ENCODE results near the gene TTLL10. TPM values are rescaled to one million over a fixed set of nuclear protein-coding genes. Genes with fewer than 3 reads are reported as not detected.

TTLL10 gene
- total and polyA plus RNA-seq, 2 experiments from 2014 or later, result not detected

- Histone ChIP-seq H3K9me2 (ENCODE audit: insufficient read depth) (no peaks in the 10 kb centered on the region), H3K27me3 (replicated peaks; ENCODE audit: insufficient read depth) (no peaks in the 10 kb centered on the region; the same call in 1 of the 2 replicates), H3K9ac (no peak overlapping the region), H4K20me1 (ENCODE audit: insufficient read depth) (no peaks in the 10 kb centered on the region), H3K79me2 (ENCODE audit: insufficient read depth) (no peaks in the 10 kb centered on the region), H3K4me1 (ENCODE audit: insufficient read depth) (no peaks in the 10 kb centered on the region), H3K36me3 (ENCODE audit: low read depth) (no peaks in the 10 kb centered on the region), H3K9me3 (ENCODE audit: low read depth) (peaks cover 5% of the 10 kb centered on the region), H2AFZ (no peak overlapping the region), H3F3A (ENCODE audit: insufficient read depth) (no peaks in the 10 kb centered on the region), H3K4me3 (no peak overlapping the region), H3K4me2 (ENCODE audit: unreplicated experiment) (no peak overlapping the region), H3K27ac (no peak overlapping the region)
- TF ChIP-seq EZH2phosphoT487 (IDR thresholded peaks at IDR 0.05; ENCODE audit: insufficient read depth, low read depth) (no peak), EZH2 (IDR thresholded peaks at IDR 0.05; ENCODE audit: insufficient read depth, poor library complexity, severe bottlenecking) (no peak)
- DNase-seq, result no peak
- 62 to 66% methylated on average over 10 to 12 of the region's 13 CpGs for WGBS, 2 experiments (ENCODE audit: low coverage in 1 of 2, low lambda C conversion rate in 2 of 2, missing lambda C conversion rate in 2 of 2)
- in situ Hi-C loops (cut with MboI), result no loop called here
Observed at GRCh38 chr1:1196431-1197187, 22.9 kb downstream of the TTLL10 start.

DNA sequence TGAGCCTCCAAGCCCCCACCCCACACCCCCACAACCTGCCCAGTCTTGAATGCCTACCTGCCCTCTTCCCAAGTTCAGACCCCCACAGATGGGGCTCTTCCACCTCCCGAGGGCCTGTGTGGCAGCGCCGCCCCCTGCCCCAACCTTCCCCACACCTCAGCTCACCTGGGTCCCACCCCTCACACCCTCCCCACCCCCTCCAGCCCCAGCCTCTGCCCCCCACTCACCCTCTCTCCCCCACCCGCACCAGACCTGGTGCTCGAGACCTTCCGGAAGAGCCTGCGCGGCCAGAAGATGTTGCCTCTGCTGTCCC lies 23.5 kb downstream of the TTLL10 start:
- TF ChIP-seq EZH2phosphoT487 (IDR thresholded peaks at IDR 0.05; ENCODE audit: insufficient read depth, low read depth), result no peak
- Histone ChIP-seq H3K36me3 (ENCODE audit: low read depth) (no peaks in the 10 kb centered on the region), H3K9me2 (ENCODE audit: insufficient read depth) (no peaks in the 10 kb centered on the region), H3K4me1 (ENCODE audit: insufficient read depth) (no peaks in the 10 kb centered on the region), H3F3A (ENCODE audit: insufficient read depth) (no peaks in the 10 kb centered on the region), H3K4me2 (ENCODE audit: unreplicated experiment) (no peak overlapping the region), H3K79me2 (ENCODE audit: insufficient read depth) (no peaks in the 10 kb centered on the region), H3K27ac (no peak overlapping the region), H2AFZ (no peak overlapping the region), H3K9me3 (ENCODE audit: low read depth) (peaks cover 5% of the 10 kb centered on the region), H3K9ac (no peak overlapping the region), H3K4me3 (no peak overlapping the region), H4K20me1 (ENCODE audit: insufficient read depth) (no peaks in the 10 kb centered on the region), H3K27me3 (replicated peaks; ENCODE audit: insufficient read depth) (no peaks in the 10 kb centered on the region)
- in situ Hi-C loops (cut with MboI), result no loop called here
- WGBS, 2 experiments (ENCODE audit: low coverage in 1 of 2, low lambda C conversion rate in 2 of 2, missing lambda C conversion rate in 2 of 2), result 88 to 94% methylated on average over 5 to 8 of the region's 8 CpGs
- no peak for DNase-seq

- Histone ChIP-seq H4K20me1 (ENCODE audit: insufficient read depth) (no peaks in the 10 kb centered on the region), H3K9ac (no peak overlapping the region), H3K4me2 (ENCODE audit: unreplicated experiment) (no peak overlapping the region), H3K27me3 (replicated peaks; ENCODE audit: insufficient read depth) (no peaks in the 10 kb centered on the region), H3K79me2 (ENCODE audit: insufficient read depth) (no peaks in the 10 kb centered on the region), H2AFZ (no peak overlapping the region), H3K4me1 (ENCODE audit: insufficient read depth) (no peaks in the 10 kb centered on the region), H3K4me3 (no peak overlapping the region), H3K9me3 (ENCODE audit: low read depth) (peaks cover 5% of the 10 kb centered on the region), H3F3A (ENCODE audit: insufficient read depth) (no peaks in the 10 kb centered on the region), H3K36me3 (ENCODE audit: low read depth) (no peaks in the 10 kb centered on the region), H3K27ac (no peak overlapping the region), H3K9me2 (ENCODE audit: insufficient read depth) (no peaks in the 10 kb centered on the region)
- in situ Hi-C loops (cut with MboI), result no loop called here
- 87 to 90% methylated on average over 39 to 42 of the region's 48 CpGs for WGBS, 2 experiments (ENCODE audit: low coverage in 1 of 2, low lambda C conversion rate in 2 of 2, missing lambda C conversion rate in 2 of 2)
- no peak for DNase-seq
- TF ChIP-seq EZH2 (IDR thresholded peaks at IDR 0.05; ENCODE audit: insufficient read depth, poor library complexity, severe bottlenecking), result no peak
- TF ChIP-seq EZH2phosphoT487 (IDR thresholded peaks at IDR 0.05; ENCODE audit: insufficient read depth, low read depth), result no peak
Observed at GRCh38 chr1:1197551-1198422, 24.1 kb downstream of the TTLL10 start.

GRCh38 chr1:1198423-1199140 lies 24.9 kb downstream of the TTLL10 start:
- H3K4me1 ChIP-seq (ENCODE audit: insufficient read depth), result no peaks in the 10 kb centered on the region
- DNase-seq, result no peak
- no peak overlapping the region for H3K9ac ChIP-seq
- peaks cover 5% of the 10 kb centered on the region for H3K9me3 ChIP-seq (ENCODE audit: low read depth)
- H3K4me2 ChIP-seq (ENCODE audit: unreplicated experiment), result no peak overlapping the region
- TF ChIP-seq EZH2phosphoT487 (IDR thresholded peaks at IDR 0.05; ENCODE audit: insufficient read depth, low read depth), result no peak
- no peak for TF ChIP-seq EZH2 (IDR thresholded peaks at IDR 0.05; ENCODE audit: insufficient read depth, poor library complexity, severe bottlenecking)
- in situ Hi-C loops (cut with MboI), result no loop called here
- H3K27ac ChIP-seq, result no peak overlapping the region
- H3K79me2 ChIP-seq (ENCODE audit: insufficient read depth), result no peaks in the 10 kb centered on the region
- no peak overlapping the region for H3K4me3 ChIP-seq
- no peaks in the 10 kb centered on the region for H4K20me1 ChIP-seq (ENCODE audit: insufficient read depth)
- no peaks in the 10 kb centered on the region for H3F3A ChIP-seq (ENCODE audit: insufficient read depth)
- WGBS, 2 experiments (ENCODE audit: low coverage in 1 of 2, low lambda C conversion rate in 2 of 2, missing lambda C conversion rate in 2 of 2), result 74% methylated on average over 17 to 23 of the region's 23 CpGs
- no peaks in the 10 kb centered on the region for H3K9me2 ChIP-seq (ENCODE audit: insufficient read depth)
- no peak overlapping the region for H2AFZ ChIP-seq
- no peaks in the 10 kb centered on the region for H3K36me3 ChIP-seq (ENCODE audit: low read depth)
- H3K27me3 ChIP-seq (replicated peaks; ENCODE audit: insufficient read depth), result no peaks in the 10 kb centered on the region

Data from GM23248 (cell line).